ENCODE results near the gene PHLDB3. TPM values are rescaled to one million over a fixed set of nuclear protein-coding genes. Genes with fewer than 3 reads are reported as not detected.

PHLDB3 gene
- total RNA-seq, 6 donors from 2014 or later: 1.8 to 22.6 (median 13.8) TPM

DNA sequence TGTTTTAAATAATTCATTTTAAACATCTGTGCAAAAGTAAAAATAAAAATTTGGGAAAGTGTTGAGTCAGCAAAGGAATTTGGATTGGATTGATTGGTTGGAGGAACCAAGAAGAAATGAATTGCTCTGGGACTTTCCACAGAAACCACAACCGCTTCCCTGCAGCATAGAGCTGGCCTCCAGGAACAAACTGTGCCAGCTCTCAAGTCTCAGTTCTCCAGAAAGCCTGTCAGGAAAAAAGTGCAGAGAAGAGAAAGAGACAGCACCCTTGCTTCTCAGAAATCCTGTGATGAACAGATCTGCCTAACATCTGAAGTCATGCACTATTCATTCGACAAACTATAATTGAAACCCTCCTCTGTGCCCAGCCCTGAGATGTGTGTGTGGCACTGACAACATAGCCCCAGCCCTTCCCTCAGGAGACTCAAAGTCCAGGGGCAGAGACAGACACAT, 54.0 kb downstream of the PHLDB3 start:
- ATAC-seq (ENCODE audit: low FRiP score in 2 of 2) (peak in 1 of 2 donors; percentile 46), DNase-seq (no peak)
- TF ChIP-seq EP300 (IDR thresholded peaks at IDR 0.05): no peak
- TF ChIP-seq POLR2AphosphoS5 (IDR thresholded peaks at IDR 0.05): no peak
- TF ChIP-seq CTCF (IDR thresholded peaks at IDR 0.05): no peak
- TF ChIP-seq POLR2A (IDR thresholded peaks at IDR 0.05): no peak
- no peak overlapping the region for H3K4me3 ChIP-seq
- no peaks in the 10 kb centered on the region for H3K36me3 ChIP-seq
- H3K27ac ChIP-seq: peak overlapping the region in 1 of 4 donors; percentile 57
- H3K27me3 ChIP-seq: no peaks in the 10 kb centered on the region
- WGBS, 2 donors: 55 to 56% methylated on average over 2 of the region's 2 CpGs
- H3K9me3 ChIP-seq: no peaks in the 10 kb centered on the region
- peaks cover 0 to 8% (median 2%) of the 10 kb centered on the region in 4 donors for H3K4me1 ChIP-seq

- no peaks in the 10 kb centered on the region for H3K9me3 ChIP-seq
- no peaks in the 10 kb centered on the region for H3K27me3 ChIP-seq
- peaks cover 0 to 4% (median 1%) of the 10 kb centered on the region in 4 donors for H3K4me1 ChIP-seq
- no peak overlapping the region for H3K4me3 ChIP-seq
- no peak for TF ChIP-seq CTCF (IDR thresholded peaks at IDR 0.05)
- TF ChIP-seq POLR2A (IDR thresholded peaks at IDR 0.05): no peak
- TF ChIP-seq EP300 (IDR thresholded peaks at IDR 0.05): no peak
- TF ChIP-seq POLR2AphosphoS5 (IDR thresholded peaks at IDR 0.05): no peak
- WGBS, 2 donors: 93 to 95% methylated on average over 9 of the region's 9 CpGs
- H3K27ac ChIP-seq: no peak overlapping the region
- no peaks in the 10 kb centered on the region for H3K36me3 ChIP-seq
- ATAC-seq (ENCODE audit: low FRiP score in 2 of 2) (no peak), DNase-seq (no peak)
Observed at GRCh38 chr19:43447655-43448054, 56.9 kb downstream of the PHLDB3 start.

DNA sequence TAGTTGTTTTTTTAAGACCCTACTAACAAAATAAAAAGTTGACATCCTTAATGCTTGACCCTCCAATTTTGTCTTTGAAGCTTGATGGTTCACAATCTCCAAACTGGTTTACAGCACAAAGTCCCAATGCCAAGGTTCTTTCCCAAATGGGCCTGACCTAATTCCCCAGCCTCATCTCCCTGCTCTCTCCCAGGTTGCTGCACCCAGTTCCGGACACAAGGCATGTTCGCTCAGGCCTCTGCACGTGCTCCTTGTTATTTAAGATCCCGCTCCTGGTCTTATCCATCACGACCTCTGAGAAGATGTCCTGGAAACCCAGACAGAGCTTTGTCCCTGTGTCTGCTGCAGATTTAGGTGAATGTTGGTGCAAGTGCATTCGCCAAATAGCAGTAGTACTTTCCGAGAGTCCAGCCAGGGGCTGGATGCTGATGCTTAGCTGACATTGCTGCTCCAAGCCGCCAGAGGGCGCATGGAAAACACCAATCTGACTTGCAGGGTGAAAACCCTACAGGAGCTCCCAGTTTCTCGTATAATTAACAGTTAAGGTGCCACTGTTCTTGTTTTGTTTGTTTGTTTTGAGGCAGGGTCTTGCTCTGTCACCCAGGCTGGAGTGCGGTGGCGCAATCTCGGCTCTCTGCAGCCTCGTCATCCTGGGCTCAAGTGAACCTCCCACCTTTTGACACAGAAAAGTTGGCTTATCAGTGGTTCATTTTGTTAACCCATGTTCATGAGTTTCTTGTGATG, 57.6 kb downstream of the PHLDB3 start:
- Histone ChIP-seq H3K36me3 (no peaks in the 10 kb centered on the region), H3K9me3 (no peaks in the 10 kb centered on the region), H3K4me1 (peaks cover 0 to 4% (median 1%) of the 10 kb centered on the region in 4 donors), H3K27ac (no peak overlapping the region), H3K27me3 (no peaks in the 10 kb centered on the region), H3K4me3 (no peak overlapping the region)
- DNase-seq (peak in 1 of 2 donors; percentile 82), ATAC-seq (ENCODE audit: low FRiP score in 2 of 2) (peak; percentile 76 to 88)
- 32% methylated on average over 13 to 14 of the region's 14 CpGs for WGBS, 2 donors
- TF ChIP-seq CTCF (IDR thresholded peaks at IDR 0.05): peak; percentile 88 to 94 (median 92)
- TF ChIP-seq POLR2AphosphoS5 (IDR thresholded peaks at IDR 0.05): no peak

DNA sequence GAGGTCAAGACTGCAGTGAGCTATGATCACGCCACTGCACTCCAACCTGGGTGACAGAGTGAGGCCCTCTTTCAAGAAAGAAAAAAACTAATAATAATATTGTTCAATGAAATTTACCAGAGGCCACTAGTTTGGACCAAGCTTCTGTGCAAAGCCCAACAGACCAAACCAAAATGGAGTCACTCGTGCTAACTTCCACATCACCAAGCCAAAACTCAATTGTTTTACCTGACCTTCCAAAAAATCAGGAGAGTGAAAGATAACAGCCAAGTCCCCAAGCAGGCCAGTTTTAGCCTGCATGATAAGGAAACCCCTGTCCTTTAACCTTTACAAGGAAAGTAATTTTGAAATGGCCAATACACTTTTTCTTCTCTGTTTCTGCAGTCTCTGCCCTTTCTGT, 59.1 kb downstream of the PHLDB3 start:
- no peak for ATAC-seq (ENCODE audit: low FRiP score in 2 of 2)
- no peak overlapping the region for H3K27ac ChIP-seq
- TF ChIP-seq EP300 (IDR thresholded peaks at IDR 0.05): no peak
- TF ChIP-seq CTCF (IDR thresholded peaks at IDR 0.05): no peak
- TF ChIP-seq POLR2AphosphoS5 (IDR thresholded peaks at IDR 0.05): no peak
- no peak for TF ChIP-seq POLR2A (IDR thresholded peaks at IDR 0.05)
- peaks cover 0 to 4% (median 1%) of the 10 kb centered on the region in 4 donors for H3K4me1 ChIP-seq
- 97 to 100% methylated on average over 2 of the region's 2 CpGs for WGBS, 2 donors
- H3K27me3 ChIP-seq: no peaks in the 10 kb centered on the region
- H3K4me3 ChIP-seq: no peak overlapping the region
- H3K9me3 ChIP-seq: no peaks in the 10 kb centered on the region
- no peaks in the 10 kb centered on the region for H3K36me3 ChIP-seq
- no peak for DNase-seq
